Smooth muscle cell (in vitro differentiated cells): Measurements from ENCODE around the gene TMTC2. TPM values are rescaled to one million over a fixed set of nuclear protein-coding genes. Genes with fewer than 3 reads are reported as not detected.

Experiments
- DNase-seq: peaks from one replicate; lab custom pipeline; 2025; ENCODE audit not compliant: unreplicated experiment; lab: John Stamatoyannopoulos, UW
- H2AFZ ChIP-seq: fragments of 200-600 bp; sonication (generic); 2 replicates; pipeline ENCODE4 v1.6.0; 2016; ENCODE audit warnings: antibody characterized with exemption, low read depth, mild to moderate bottlenecking
- H3F3A ChIP-seq: fragments of 200-600 bp; sonication (generic); 2 replicates; pipeline ENCODE4 v1.6.0; 2017; ENCODE audit warnings: antibody characterized with exemption, low read depth
- H3K27ac ChIP-seq: fragments of 200-600 bp; sonication (generic); 2 replicates; pipeline ENCODE4 v1.5.1; 2016; ENCODE audit warnings: low read depth, mild to moderate bottlenecking
- H3K27me3 ChIP-seq: fragments of 200-600 bp; sonication (generic); 2 replicates; pipeline ENCODE4 v1.6.1; 2016; ENCODE audit warnings: low read depth, mild to moderate bottlenecking
- H3K36me3 ChIP-seq: fragments of 200-600 bp; sonication (generic); 2 replicates; pipeline ENCODE4 v1.5.1; 2016; ENCODE audit warnings: low read depth
- H3K4me1 ChIP-seq: fragments of 200-600 bp; sonication (generic); 2 replicates; pipeline ENCODE4 v1.5.1; 2016; ENCODE audit warnings: low read depth
- H3K4me2 ChIP-seq: fragments of 200-600 bp; sonication (generic); 2 replicates; pipeline ENCODE4 v1.6.0; 2016; ENCODE audit warnings: mild to moderate bottlenecking
- H3K4me3 ChIP-seq: fragments of 200-600 bp; sonication (generic); 2 replicates; pipeline ENCODE4 v1.5.1; 2016; ENCODE audit warnings: mild to moderate bottlenecking
- H3K79me2 ChIP-seq: fragments of 200-600 bp; sonication (generic); 2 replicates; pipeline ENCODE4 v1.6.0; 2016; ENCODE audit warnings: low read depth, mild to moderate bottlenecking
- H3K9ac ChIP-seq: fragments of 200-600 bp; sonication (generic); 2 replicates; pipeline ENCODE4 v1.6.0; 2016; ENCODE audit warnings: low read depth
- H3K9me3 ChIP-seq: fragments of 200-600 bp; sonication (generic); replicated peaks from 2 replicates; pipeline ENCODE4 v1.5.1; 2016; ENCODE audit warnings: low read depth
- H4K20me1 ChIP-seq: fragments of 200-600 bp; sonication (generic); 2 replicates; pipeline ENCODE4 v1.6.0; 2016; ENCODE audit warnings: low read depth
- WGBS: methylation state at CpG from one replicate; pipeline ENCODE4 v1.1.7; 2016; ENCODE audit warnings: low lambda C conversion rate; 5-methylcytosine and 5-hydroxymethylcytosine counted together
- polyA plus RNA-seq: library from polyadenylated mRNA; unstranded; fragments of >200 nt; fragmentation: Nextera tagmentation; extraction: Ambion mirVana; gene quantifications from 2 replicates; pipeline ENCODE4 v1.2.1, GENCODE V29; 2016
- total RNA-seq: library from RNA; depleted of rRNA; stranded (reverse); fragments of >200 nt; gene quantifications from 2 replicates; pipeline ENCODE4 v1.2.3, GENCODE V29; 2014
- TF ChIP-seq, protein P1 (sequence below): fragments of 200-600 bp; sonication (generic); IDR thresholded peaks from 2 replicates; pipeline ENCODE4 v1.5.1; 2017; ENCODE audit warnings: borderline replicate concordance, mild to moderate bottlenecking, antibody characterized with exemption; ENCODE audit not compliant: insufficient read depth, poor library complexity, severe bottlenecking

The TMTC2 gene
- total and polyA plus RNA-seq, 2 experiments from 2014 or later = 0.71 to 10.6 TPM

GRCh38 chr12:82963956-82964355 is 277.2 kb downstream of the TMTC2 start:
- H3K27ac ChIP-seq = no peak overlapping the region
- no peak overlapping the region for H3K9ac ChIP-seq
- no peak overlapping the region for H3K4me3 ChIP-seq
- TF ChIP-seq, protein P1, sequence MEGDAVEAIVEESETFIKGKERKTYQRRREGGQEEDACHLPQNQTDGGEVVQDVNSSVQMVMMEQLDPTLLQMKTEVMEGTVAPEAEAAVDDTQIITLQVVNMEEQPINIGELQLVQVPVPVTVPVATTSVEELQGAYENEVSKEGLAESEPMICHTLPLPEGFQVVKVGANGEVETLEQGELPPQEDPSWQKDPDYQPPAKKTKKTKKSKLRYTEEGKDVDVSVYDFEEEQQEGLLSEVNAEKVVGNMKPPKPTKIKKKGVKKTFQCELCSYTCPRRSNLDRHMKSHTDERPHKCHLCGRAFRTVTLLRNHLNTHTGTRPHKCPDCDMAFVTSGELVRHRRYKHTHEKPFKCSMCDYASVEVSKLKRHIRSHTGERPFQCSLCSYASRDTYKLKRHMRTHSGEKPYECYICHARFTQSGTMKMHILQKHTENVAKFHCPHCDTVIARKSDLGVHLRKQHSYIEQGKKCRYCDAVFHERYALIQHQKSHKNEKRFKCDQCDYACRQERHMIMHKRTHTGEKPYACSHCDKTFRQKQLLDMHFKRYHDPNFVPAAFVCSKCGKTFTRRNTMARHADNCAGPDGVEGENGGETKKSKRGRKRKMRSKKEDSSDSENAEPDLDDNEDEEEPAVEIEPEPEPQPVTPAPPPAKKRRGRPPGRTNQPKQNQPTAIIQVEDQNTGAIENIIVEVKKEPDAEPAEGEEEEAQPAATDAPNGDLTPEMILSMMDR = no peak
- no peak overlapping the region for H2AFZ ChIP-seq
- H3K79me2 ChIP-seq = no peaks in the 10 kb centered on the region
- no peak overlapping the region for H3K4me2 ChIP-seq
- no peaks in the 10 kb centered on the region for H3K36me3 ChIP-seq
- no peaks in the 10 kb centered on the region for H3K27me3 ChIP-seq
- no peaks in the 10 kb centered on the region for H3F3A ChIP-seq
- no peak for DNase-seq
- H4K20me1 ChIP-seq = no peaks in the 10 kb centered on the region
- peaks cover 4% of the 10 kb centered on the region for H3K4me1 ChIP-seq
- H3K9me3 ChIP-seq = no peaks in the 10 kb centered on the region
- 58% methylated on average over 3 of the region's 3 CpGs for WGBS

- no peak overlapping the region for H3K4me2 ChIP-seq
- H3K27ac ChIP-seq = no peak overlapping the region
- TF ChIP-seq, protein P1 = no peak
- H3F3A ChIP-seq = no peaks in the 10 kb centered on the region
- H3K79me2 ChIP-seq = no peaks in the 10 kb centered on the region
- H3K27me3 ChIP-seq = no peaks in the 10 kb centered on the region
- peaks cover 4% of the 10 kb centered on the region for H3K4me1 ChIP-seq
- no peaks in the 10 kb centered on the region for H3K36me3 ChIP-seq
- no peak overlapping the region for H3K9ac ChIP-seq
- no peaks in the 10 kb centered on the region for H3K9me3 ChIP-seq
- DNase-seq = no peak
- H2AFZ ChIP-seq = no peak overlapping the region
- no peaks in the 10 kb centered on the region for H4K20me1 ChIP-seq
- WGBS = 62% methylated on average over 3 of the region's 3 CpGs
- H3K4me3 ChIP-seq = no peak overlapping the region
Observed at GRCh38 chr12:82964446-82964845, 277.7 kb downstream of the TMTC2 start.

GRCh38 chr12:82966001-82966559 is 279.4 kb downstream of the TMTC2 start:
- H3K27ac ChIP-seq = no peak overlapping the region
- H3K79me2 ChIP-seq = no peaks in the 10 kb centered on the region
- DNase-seq = no peak
- WGBS = 92% methylated on average over 2 of the region's 2 CpGs
- no peak overlapping the region for H3K4me3 ChIP-seq
- no peaks in the 10 kb centered on the region for H4K20me1 ChIP-seq
- H3K9ac ChIP-seq = no peak overlapping the region
- H2AFZ ChIP-seq = no peak overlapping the region
- H3K4me2 ChIP-seq = no peak overlapping the region
- no peaks in the 10 kb centered on the region for H3K9me3 ChIP-seq
- H3K4me1 ChIP-seq = peaks cover 4% of the 10 kb centered on the region
- no peaks in the 10 kb centered on the region for H3K27me3 ChIP-seq
- TF ChIP-seq, protein P1 = no peak
- no peaks in the 10 kb centered on the region for H3F3A ChIP-seq
- H3K36me3 ChIP-seq = no peaks in the 10 kb centered on the region
